GM21526 (cell line): ENCODE results near the gene VIL1.

Experiments used
- ATAC-seq: cut with Tn5 transposase; IDR thresholded peaks from one replicate; pipeline ENCODE4 v1.9.1; 2021; ENCODE audit warnings: moderate library complexity; ENCODE audit not compliant: unreplicated experiment, low FRiP score

VIL1 gene

DNA sequence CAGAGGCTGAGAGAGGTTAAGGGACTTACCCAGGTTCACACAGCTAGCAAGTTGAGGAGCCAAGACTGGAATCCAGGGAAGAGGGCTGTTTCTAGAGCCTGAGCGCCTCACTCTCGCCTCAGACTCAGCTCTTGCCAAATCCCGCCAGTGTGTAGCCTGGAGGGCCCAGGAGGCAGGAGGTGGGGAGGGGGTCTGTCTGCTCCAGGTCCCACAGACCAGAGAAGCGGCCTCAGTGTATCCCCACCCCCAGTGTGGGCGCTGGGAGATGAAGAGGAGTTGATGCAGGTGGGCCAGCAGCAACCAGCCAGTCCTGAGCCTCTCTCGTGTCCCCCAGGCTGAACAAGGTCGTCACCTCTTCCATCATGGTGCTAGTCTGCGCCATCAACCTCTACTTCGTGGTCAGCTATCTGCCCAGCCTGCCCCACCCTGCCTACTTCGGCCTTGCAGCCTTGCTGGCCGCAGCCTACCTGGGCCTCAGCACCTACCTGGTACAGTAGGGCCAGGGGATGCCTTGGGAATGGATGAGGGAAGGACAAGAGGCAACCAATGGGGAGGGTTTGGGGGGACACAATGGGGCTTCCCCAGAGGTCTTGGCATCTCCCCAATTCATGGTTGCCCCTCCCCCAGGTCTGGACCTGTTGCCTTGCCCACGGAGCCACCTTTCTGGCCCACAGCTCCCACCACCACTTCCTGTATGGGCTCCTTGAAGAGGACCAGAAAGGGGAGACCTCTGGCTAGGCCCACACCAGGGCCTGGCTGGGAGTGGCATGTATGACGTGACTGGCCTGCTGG, 24.4 kb upstream of the VIL1 start:
- no peak for ATAC-seq

DNA sequence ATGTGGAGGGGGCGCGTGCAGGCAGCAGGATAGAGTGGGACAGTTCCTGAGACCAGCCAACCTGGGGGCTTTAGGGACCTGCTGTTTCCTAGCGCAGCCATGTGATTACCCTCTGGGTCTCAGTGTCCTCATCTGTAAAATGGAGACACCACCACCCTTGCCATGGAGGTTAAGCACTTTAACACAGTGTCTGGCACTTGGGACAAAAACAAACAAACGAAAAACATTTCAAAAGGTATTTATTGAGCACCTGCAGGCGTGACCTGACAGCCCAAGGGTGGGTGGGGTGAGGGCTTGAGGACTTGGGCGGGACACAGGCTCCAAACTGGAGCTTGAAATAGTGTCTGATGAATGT, 23.9 kb upstream of the VIL1 start:
- ATAC-seq = no peak

DNA sequence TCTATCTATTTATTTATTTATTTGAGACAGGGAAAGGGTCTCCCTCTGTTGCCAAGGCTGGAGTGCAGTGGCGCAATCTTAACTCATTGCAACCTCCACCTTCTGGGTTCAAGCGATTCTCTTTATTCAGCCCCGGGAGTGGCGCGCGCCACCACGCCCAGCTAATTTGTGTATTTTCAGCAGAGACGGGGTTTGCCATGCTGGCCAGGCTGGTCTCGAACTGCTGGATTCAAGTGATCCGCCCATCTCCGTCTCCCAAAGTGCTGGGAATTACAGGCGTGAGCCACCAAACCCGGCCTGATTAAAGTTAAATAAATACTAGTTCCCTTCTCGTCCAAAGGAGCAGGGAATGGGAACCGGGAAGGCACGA, 23.5 kb upstream of the VIL1 start:
- ATAC-seq = no peak

DNA sequence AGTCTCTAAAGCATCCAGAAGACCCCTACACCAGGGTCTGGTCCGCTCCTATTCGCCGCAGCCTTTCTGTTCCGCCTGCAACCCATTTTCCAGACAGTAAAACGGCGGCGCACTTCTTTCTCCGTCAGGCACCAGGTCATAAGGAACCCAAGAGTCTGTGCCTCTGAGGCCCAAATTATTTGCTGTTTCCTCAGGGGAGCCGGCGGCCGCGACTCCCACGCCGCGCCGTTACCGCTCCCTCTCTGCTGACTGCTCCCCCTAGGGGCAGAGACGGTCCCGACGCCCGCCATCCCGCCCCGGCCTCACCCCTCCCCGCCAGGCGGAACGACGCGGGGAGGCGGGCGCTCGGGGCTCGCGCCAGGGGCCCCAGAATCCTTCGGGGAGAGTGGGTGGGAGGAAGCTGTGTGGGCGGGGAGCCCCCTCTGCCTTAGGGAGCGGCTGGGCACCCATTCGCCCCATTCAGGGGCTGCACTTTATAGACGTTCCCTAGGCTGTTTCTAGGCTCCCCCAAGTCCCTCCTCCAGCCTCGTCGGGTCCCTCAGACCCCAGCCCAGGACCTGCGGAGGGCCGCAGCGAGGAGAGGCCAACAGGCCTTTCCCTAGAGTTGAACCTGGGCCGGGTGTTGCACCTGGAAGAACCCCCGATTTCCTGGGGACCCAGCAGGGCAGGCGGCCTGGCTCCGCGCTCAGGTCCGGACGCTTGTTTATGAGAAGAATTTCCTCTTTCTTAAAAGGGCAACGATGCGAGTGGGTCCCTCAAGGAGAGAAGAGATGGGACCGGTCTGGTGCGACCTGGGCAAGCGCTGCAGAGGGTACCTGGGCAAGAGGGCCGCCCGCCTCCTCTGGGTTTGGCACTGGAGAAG, 22.9 kb upstream of the VIL1 start:
- peak; percentile 47 for ATAC-seq

DNA sequence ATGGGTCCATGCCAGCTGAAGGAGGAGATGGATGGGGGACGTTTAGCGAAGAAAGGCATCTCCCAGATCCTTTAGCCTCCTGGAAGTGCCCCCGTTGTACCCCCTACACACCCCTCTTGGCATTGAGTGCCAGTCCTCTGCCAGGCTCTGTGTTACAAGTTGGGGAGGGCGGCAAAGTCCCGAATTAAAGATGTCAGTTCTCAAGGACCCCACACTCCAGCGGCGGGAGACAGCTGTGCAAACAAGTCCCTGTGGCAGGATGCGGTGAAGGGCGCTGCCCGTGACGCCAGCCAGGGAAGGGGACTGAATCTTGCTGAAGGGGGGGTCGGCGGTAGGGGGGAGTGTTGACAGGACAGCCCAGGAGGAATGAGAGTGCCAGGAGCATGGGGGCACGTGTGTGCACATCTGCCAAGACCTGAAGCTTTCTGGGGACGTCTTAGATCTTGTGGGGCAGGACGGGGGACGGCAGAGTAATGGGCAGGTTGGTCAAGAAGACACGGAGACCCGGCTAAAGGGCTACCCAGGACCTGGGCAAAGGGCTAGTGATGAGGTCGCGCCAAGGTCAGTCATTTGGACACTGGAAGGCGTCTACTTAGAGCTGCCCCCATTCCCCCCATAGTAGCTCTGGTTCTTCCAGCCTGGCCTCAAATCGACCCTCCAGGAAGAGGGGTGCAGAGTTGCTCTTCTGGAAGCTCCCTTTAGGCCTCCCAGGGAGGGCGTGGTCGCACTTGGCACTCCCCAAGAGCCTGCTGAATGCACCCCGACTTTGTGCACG, 22.0 kb upstream of the VIL1 start:
- no peak for ATAC-seq

DNA sequence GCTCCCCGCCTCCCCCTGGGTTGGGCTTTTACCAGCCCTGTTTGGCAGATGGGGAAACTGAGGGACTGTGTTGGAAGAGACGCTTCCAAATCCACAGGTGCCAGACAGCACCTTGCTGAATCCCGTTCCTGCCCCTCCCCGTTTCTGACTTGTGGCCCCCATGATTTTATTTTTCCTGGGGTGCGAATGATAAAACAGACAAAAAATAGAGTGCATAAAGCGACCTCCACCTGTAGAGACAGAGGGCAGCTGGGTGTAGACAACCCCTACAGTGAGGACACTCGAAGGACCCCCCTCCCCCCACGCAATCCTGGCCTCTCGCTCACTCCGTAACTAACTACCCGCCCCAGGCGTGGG, 21.5 kb upstream of the VIL1 start:
- no peak for ATAC-seq

DNA sequence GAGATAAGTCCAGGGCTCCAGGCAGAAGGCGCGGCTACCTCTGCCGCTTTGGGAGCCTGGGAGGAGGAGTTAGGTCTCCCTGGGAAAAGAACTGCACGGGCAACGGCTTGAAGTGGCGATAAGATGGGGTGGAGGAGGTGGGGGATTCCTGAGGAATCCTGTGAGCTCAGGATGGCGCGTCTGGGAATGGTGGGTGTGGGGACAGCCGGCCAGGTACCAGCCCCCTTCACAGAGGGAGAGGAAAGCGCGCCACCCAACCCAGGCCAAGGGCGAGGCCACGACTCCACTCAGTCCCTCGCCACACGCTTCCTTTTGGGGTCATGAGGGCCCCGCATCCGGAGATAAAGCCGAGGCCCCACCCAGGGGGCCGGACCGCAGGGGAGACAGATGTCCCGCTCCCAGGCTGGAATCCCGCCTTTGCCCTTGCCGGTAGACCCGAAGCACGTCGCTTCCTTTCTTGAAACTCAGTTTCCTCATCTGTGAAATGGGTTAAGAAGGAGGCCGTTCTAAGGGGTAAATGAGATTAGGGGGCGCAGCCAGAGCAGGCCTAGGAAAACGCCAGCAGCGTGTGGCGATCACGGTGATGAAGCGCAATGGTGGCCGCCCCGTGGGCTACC, 21.0 kb upstream of the VIL1 start:
- ATAC-seq = no peak

DNA sequence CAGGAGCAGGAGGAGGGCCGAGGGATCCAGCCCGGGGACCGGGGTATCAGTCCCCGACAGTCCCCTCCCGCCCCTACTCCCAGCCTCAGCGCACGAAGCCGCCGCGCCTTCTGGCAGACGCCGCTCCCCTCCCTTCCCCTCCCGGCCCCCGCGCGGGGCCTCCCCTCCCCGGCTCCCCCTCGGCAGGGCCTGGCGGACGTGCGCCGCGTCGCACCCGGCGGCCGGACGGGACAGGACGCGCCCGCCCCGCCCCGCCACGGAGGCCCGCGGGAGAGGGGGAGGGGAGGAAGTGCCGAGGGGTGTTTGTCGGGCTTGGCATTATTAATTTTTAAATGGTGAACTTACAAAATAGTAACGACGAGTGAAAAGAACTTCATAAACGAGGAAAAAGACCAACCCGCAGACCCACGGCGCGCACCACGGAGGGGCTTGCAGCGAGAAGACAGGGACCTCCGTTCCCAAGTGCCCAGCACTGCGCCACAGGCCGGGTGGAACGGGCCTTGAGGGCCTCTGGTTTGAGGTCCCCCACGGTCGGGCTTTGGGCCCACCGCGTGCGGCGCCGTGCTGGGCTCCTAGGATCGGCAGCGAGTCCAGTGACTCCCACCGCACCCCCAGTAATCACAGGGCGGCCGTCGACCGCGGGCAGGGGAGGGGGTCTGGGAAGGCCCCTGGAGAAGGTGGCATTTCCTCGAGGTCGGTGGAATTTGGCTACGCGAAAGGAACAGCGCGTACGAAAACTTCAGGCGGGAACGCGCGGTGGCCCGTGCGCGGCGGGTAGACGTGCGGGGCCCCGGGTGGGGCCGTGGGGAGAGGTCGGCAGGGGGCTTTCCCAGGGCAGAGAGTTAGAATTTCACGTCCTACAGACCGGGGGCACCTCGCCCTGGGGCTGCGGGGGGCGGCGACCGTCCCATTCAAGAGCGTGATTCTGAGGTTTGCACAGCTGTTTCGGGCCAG, 20.2 kb upstream of the VIL1 start:
- ATAC-seq = peak; percentile 17

DNA sequence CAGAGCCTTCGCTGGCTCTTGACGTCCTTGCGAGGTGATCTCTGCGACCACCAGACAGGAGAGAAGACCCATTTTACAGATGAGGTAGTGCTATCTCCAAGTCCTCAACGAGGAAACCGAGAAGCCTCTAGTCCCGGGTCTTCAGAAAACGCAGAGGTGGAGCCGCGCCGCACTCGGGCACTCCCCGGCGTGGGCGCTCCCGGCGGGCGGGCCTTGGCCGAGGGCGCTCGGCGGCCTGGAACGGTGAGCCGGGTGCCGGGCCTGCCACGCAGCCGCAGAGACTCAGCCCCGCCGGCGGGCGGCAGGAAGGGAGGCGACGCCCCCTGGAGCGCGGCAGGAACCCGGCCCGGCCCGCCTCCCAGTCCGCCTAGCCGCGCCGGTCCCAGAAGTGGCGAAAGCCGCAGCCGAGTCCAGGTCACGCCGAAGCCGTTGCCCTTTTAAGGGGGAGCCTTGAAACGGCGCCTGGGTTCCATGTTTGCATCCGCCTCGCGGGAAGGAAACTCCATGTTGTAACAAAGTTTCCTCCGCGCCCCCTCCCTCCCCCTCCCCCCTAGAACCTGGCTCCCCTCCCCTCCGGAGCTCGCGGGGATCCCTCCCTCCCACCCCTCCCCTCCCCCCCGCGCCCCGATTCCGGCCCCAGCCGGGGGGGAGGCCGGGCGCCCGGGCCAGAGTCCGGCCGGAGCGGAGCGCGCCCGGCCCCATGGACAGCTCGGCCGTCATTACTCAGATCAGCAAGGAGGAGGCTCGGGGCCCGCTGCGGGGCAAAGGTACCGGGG, 19.3 kb upstream of the VIL1 start, which contains the start of gene CTDSP1:
Gene CTDSP1 (plus strand): TSS at position 478 of the 776 bp plus-strand sequence. CDS start 223 bp downstream, at position 701.
- ATAC-seq = peak; percentile 37

DNA sequence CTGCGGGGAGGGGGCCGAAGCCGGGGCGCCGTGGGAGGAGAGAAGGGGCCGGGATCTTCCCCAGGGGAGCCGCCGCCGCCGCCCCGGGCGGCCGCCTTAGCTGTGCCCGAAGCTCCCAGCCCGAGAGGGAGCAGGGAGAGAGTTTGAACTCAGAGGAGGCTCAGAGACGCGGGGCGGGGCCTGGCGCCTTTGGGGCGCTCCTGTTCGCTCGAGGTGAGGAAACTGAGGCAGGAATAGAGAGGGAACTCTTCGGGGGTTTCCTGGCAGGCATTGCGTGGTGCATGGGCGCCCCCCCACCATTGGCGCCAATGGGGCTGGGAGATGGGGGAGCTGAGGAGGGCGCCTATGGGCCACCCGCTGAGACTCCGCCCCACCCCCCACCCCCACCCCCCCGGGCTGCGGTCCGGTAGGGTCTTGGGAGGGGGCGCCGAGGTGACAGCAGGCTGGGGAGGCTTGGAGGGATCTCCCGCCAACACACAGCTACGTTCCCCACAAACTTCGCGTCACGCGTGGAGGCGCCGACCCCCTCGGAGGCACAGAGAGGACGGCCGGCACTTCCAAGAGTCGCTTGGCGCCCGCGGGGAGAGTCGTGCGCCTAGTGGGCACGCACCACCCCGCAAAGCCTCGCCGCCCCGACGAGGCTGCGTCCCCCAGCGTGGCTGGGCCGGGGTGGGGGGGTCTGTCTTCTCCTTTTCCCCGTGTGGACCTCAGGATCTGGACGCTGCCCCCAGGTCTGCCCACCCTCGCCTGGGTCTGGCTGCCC, 18.6 kb upstream of the VIL1 start:
- ATAC-seq = no peak

DNA sequence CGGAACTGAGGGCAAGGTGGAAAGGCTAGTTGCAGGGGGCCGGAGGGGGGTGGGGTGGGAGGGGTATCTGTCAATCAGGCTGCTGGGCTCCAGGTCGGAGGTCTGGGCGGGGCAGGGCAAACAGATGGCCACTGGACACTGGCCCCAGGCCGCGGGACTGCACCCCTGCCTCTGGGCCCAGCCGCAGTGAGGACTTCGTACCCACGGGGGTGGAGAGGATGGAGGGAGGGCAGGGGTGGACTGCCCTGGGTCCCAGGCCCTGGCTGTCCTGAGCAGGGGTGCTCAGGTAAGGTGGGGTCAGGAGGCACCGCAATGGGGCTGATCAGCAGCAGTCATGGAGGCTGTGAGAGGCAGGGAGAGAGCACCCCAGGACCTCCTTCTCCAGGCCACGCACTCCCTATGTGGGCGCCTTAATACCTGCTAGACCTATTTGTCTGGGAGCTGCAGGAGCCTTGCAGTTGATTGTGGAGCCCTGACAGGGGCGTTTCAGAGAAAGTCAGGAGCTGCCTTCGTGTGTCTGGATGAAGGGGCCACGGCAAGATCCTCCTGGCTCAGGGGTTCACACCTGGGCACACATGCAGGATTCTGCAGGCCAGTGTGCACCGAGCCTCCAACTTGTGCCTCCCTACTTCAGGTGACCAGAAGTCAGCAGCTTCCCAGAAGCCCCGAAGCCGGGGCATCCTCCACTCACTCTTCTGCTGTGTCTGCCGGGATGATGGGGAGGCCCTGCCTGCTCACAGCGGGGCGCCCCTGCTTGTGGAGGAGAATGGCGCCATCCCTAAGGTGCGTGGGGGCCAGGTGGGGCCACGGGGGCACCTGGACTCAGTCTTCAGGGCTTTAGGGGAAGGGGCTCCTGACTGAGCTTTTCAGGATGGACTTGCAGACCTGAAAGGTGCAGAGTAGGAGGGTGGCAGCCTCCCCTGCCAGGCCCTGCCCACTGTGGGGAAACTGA, 17.7 kb upstream of the VIL1 start:
- ATAC-seq = no peak

DNA sequence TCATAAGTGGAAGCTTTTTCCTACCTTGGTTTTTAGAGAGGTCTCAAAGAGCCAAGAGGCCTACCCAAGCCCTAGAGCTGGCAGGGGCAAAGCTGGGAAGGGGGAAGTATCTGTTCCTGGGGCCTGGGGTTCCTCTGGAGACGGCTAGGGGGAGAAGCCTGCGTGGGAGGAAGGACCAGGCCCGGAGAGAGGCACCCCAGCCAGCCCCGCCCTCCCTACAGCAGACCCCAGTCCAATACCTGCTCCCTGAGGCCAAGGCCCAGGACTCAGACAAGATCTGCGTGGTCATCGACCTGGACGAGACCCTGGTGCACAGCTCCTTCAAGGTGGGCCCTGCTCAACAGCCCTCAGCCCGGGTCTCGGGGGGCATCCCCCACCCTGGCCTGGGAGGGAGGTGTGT, 17.0 kb upstream of the VIL1 start:
- no peak for ATAC-seq

DNA sequence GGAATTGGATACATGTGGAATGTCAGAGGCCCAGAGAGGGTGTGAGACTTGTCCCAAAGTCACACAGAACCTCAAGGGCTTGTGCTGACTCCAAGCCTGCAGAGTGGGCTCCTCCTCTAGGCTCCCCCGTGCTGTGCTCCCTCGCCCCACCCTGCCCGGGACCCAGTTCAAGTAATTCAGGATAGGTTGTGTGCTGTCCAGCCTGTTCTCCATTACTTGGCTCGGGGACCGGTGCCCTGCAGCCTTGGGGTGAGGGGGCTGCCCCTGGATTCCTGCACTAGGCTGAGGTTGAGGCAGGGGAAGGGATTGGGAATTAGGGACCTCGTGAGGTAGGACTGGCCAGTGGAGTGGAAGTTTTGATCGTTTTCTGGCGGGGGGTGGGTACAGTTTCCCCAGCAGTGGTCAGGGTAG, 16.4 kb upstream of the VIL1 start:
- no peak for ATAC-seq

DNA sequence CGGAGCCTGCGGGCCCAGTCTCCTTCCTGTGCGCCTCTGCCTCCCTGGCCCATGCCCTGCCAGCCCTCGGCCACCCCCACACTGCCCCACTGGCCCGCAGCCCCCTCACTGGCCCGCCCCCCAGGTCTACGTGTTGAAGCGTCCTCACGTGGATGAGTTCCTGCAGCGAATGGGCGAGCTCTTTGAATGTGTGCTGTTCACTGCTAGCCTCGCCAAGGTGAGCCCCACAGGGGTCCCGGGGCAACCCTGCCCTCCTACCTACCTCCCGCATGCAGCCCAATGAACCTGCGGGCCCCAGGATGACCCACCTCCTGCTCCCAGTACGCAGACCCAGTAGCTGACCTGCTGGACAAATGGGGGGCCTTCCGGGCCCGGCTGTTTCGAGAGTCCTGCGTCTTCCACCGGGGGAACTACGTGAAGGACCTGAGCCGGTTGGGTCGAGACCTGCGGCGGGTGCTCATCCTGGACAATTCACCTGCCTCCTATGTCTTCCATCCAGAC, 16.0 kb upstream of the VIL1 start:
- no peak for ATAC-seq

DNA sequence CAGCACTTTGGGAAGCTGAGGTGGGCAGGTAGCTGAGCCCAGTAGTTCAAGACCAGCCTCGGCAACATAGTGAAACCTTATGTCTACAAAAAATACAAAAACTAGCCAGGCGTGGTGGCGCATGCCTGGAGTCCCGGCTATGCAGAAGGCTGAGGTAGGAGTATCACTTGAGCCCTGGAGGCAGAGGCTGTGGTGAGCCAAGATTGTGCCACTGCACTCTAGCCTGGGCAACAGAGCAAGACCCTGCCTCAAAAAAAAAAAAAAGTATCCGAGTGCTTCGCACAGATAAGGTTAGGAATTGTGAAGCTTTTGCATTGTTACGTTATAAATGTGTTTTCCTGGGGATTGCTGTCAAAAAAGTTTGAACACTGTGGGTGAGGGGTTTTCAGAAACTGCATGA, 15.1 kb upstream of the VIL1 start:
- no peak for ATAC-seq

DNA sequence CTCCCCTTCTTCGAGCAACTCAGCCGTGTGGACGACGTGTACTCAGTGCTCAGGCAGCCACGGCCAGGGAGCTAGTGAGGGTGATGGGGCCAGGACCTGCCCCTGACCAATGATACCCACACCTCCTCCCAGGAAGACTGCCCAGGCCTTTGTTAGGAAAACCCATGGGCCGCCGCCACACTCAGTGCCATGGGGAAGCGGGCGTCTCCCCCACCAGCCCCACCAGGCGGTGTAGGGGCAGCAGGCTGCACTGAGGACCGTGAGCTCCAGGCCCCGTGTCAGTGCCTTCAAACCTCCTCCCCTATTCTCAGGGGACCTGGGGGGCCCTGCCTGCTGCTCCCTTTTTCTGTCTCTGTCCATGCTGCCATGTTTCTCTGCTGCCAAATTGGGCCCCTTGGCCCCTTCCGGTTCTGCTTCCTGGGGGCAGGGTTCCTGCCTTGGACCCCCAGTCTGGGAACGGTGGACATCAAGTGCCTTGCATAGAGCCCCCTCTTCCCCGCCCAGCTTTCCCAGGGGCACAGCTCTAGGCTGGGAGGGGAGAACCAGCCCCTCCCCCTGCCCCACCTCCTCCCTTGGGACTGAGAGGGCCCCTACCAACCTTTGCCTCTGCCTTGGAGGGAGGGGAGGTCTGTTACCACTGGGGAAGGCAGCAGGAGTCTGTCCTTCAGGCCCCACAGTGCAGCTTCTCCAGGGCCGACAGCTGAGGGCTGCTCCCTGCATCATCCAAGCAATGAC, 14.4 kb upstream of the VIL1 start:
- ATAC-seq = no peak
